SIG-M5 (cell line): ENCODE data around the gene EDIL3.
"Not testable (repeated sequence)": the region's sequence is repeated elsewhere in the genome, so short reads cannot be mapped to it uniquely, and the experiment has no call there.

Experiments used
- DNase-seq: peaks from one replicate; lab custom pipeline; 2025; lab: John Stamatoyannopoulos, UW

EDIL3 gene

DNA sequence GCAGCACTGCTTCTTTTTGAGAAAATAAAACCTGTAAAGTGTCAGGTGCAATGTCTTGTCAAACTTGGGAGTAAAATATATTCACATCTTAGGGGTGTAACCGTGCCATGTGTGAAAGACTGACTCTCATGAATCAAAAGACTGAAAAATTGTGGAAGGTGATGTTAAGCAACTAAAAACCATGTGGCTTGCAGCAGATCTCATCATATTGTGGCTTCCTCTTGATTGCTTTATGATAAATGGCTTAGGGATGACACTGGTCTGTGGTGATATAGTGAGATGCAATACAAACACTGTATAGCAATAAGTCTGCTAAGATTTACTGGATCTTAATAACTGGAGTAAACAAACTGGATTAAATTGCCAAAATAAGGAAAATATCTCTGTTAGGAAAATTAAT lies 321.6 kb downstream of the EDIL3 start:
- no peak for DNase-seq

GRCh38 chr5:84059672-84060071 lies 325.0 kb downstream of the EDIL3 start:
- DNase-seq = no peak

GRCh38 chr5:84058561-84058960 lies 326.1 kb downstream of the EDIL3 start:
- no peak for DNase-seq

DNA sequence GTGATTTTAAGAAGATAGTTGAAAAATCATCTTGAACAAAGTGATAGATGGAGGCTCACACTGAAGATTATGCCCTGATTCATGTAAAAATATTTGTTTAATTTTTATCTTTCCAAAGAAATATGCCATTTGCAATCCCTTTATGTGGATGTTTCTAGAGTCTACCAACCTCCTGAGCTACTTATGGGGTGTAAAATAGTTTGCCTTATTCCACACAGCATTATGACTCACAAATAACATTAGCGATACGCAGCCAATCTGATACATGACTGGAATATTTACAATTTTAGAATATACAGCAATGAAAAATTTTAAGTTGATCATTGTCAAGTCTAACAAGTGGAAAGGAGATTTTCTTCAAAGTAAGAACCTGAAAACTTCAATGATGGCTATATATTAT lies 327.5 kb downstream of the EDIL3 start:
- DNase-seq = no peak

- DNase-seq = no peak
Measured at GRCh38 chr5:84045964-84046363, 338.7 kb downstream of the EDIL3 start.

- DNase-seq = no peak
Measured at GRCh38 chr5:84036842-84037241, 347.8 kb downstream of the EDIL3 start.

GRCh38 chr5:84032324-84032723 lies 352.4 kb downstream of the EDIL3 start:
- no peak for DNase-seq

DNA sequence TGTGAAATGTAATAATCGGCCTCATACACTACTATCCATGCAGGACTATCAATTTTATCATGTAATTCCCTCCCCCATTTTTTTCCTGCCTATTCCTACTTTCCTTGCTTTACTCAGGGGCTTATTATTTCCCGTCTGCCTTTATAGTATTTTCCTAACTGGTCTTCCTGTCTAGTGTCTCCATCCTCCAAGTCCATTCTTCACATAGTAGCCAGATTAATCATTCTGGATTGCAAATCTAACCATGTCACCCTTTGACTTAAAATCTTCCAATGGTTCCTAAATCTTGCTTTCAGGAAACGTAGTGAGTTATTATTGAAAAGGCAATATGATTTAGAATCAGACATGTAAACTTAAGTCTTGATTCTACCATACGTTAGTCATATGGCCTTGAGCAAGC lies 356.6 kb downstream of the EDIL3 start:
- no peak for DNase-seq

GRCh38 chr5:84018521-84018920 lies 366.2 kb downstream of the EDIL3 start:
- DNase-seq = not testable (repeated sequence)

DNA sequence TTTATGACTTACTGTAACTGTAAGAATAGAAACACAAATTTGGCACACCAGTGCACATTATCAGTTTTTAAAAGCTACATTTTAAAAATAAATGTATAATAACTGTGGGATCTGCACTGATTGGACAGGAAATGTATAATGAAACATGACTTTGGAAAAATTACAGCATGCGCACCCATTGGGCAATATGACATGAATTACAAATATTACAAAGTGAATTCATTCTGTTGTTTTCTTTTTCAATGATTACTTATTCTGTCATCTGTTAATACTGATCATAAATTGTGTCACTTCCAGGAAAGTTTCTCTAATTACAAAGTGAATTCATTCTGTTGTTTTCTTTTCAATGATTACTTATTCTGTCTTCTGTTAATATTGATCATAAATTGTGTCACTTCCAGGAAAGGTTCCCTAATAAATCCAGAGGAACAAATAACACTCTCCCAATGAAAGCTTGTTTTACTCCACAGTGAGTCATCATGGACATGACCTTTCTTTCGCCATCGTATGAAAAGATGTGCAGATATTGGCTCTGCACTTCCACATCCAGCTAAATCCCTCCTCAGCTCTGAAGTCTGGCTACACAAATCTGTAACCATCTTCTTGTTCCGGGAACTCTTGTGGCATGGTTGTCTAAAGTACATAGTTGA lies 367.0 kb downstream of the EDIL3 start:
- DNase-seq = no peak

DNA sequence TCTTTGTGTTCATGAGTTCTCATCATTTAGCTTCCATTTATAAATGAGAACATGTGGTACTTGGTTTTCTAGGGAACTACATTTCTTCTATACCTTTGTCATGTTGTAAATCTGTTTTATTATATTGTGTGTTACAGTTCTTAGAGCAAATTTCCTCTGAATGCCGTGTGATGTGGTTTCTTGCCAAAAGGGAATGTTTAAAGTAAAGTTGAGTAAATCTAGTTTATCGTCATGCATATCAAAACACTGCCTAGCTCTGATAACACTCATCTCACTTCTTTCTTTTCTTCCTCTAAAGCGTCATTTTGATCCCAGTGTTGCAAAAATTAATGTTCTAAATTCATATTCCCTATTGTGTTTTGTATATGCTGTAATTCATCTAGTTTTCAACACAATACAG lies 368.6 kb downstream of the EDIL3 start:
- DNase-seq = no peak

- DNase-seq = no peak
Measured at GRCh38 chr5:84014966-84015365, 369.7 kb downstream of the EDIL3 start.

- DNase-seq = no peak
Measured at GRCh38 chr5:83993803-83994202, 390.9 kb downstream of the EDIL3 start.

DNA sequence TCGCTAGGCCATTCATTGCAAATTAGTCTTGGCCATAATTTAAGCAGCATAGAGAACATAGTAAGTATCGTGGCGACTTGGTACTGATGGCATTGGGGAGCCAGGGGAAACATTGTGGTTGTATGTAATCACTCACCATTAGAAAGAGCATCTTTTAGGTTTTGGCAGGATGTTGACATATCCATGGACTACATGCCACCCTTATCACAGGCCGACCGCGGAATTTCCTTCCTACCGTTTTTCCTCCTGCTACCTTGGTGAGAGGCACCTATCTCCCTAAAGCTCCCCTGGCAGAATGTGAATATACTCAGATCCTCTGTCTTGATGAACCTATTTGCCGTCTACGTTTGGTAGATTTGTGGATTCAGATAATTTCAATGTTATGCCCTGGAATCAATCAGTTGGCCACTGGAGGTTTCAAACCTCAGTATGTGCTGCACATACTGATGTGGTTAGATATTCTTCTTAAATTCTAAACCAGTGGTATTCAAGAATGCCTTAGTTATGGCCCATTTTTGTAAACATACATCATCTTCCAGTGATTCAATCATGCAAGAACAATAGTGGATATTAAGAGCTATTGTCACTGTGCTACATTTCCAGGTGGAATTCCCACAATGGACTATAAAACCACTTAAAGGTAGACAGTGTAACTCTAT lies 393.0 kb downstream of the EDIL3 start:
- DNase-seq = no peak

- no peak for DNase-seq
Measured at GRCh38 chr5:83988293-83988685, 396.4 kb downstream of the EDIL3 start.

DNA sequence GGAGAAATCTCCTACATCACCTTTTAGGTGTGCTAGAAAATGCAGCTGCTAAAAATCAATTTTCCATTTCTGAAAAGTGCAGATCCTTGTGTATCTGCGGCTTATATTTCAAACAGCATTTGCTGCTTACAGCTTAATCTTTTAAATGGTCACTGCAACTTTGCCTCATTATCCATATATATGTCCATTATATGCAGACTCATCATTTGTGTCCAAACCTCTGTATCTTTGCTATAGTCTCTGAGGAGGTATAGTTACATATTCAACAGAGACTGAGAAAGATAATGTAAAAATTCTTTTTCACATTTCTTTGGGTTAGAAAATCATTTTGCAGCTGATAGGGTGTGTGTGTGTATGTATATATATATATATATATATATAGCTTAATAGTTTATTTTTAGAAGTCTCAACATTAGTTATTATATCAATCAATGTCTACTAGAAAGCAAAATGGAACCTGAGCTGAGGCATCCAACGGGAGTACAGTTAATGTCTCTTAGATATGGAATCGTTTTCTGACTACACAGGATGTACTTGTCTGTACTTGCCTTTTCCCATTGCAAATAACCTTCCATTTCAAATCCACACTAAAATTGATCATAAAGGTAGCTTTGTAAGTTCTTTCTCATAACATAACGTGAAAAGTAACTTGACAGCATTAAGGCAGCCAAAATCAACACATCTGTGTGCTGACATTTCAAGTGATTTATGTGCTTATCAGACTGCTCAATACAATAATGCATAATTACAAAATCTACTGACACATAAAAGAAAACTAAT lies 397.0 kb downstream of the EDIL3 start:
- no peak for DNase-seq

- no peak for DNase-seq
Measured at GRCh38 chr5:83983852-83984251, 400.8 kb downstream of the EDIL3 start.

DNA sequence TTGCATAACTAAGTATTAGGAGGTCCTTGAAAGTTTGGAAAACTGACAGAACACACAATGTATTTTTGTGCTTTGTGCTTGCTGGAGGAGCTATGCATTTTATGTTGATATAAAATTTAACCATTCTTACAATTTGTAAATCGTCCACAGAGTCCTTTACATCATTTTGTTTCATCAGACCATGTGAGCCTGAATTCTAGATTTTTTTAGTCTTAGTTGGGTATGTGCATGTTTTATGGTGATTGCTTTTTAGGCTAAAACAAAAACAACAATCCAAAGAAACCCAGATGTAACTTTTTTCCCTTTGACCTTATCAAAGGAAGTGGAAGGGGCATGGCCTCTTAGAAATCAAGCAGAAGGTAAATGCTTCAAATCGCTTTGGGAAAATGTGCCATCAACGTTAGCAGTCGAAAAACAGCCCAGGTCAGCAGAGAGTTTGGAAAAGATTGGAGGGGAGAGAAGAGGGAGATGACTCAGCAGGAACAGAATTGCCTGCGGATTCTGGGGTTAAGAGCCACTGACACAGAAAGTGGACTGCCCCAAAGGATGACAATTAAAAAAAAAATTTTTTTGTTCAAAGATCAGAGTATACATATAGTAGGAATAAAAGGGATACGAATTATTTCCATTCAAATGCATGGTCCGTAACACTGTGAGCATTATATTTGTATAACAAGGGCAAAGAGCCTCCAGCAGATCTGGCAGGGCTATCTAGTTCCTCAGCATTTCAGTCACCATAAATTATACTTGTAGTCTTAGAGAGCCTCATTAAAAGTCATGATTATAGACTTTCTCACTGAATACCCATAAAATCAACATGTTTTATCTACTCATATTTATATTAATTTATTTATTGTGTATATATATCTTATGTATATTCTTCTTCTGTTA lies 410.5 kb downstream of the EDIL3 start:
- DNase-seq = no peak

GRCh38 chr5:83972909-83973308 lies 411.8 kb downstream of the EDIL3 start:
- no peak for DNase-seq

DNA sequence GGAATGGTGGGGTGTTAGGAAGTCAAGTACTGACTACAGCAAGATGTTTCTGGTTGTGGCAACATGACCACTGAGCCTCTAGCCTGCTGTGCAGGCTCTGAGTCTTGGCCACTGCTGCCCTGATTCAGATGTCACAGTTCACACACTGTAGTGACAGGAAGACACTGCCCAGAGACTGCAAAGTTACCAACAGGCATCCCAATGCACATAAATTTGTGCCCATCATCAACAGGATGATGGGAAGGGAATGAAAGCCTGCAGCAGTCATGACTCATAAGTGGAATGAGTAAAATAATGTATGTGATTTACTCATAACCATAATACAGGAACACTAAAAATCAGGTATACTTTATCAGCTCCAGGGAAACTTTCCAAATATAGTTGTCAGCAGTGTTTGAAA lies 412.4 kb downstream of the EDIL3 start:
- DNase-seq = no peak

- no peak for DNase-seq
Measured at GRCh38 chr5:83967417-83967816, 417.3 kb downstream of the EDIL3 start.

GRCh38 chr5:83965441-83965840 lies 419.2 kb downstream of the EDIL3 start:
- DNase-seq = no peak
